Measurements from ENCODE around the gene KIAA1328.

DNA sequence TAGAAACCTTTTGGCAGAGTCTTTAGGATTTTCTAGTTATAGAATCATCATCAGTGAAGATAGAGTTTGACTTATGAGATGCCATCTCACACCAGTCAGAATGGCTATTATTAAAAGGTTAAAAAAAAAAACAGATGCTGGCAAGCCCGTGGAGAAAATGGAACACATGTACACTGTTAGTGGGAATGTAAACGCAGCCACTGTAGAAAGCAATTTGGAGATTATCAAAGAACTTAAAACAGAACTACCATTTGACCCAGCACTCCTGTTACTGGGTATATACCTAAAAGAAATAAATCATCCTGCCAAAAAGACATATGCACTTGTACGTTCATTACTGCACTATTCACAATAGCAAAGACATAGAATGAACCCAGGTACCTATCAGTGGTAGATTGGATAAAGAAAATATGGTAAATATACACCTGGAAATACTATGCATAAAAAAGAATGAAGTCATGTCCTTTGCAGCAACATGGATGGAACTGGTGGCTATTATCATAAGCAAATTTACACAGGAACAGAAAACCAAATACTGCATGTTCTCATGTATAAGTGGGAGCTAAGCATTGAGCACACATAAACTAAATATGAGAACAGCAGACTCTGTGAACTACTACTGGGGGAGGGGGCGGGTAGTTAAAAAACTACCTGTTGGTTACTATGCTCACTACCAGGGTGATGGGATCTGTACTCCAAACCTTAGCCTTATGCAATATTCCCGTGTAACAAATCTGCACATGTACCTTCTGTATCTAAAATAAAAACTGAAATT is 279.0 kb downstream of the KIAA1328 start:
- no peak for TF ChIP-seq POLR2A (IDR thresholded peaks at IDR 0.05)
- TF ChIP-seq, protein P1, sequence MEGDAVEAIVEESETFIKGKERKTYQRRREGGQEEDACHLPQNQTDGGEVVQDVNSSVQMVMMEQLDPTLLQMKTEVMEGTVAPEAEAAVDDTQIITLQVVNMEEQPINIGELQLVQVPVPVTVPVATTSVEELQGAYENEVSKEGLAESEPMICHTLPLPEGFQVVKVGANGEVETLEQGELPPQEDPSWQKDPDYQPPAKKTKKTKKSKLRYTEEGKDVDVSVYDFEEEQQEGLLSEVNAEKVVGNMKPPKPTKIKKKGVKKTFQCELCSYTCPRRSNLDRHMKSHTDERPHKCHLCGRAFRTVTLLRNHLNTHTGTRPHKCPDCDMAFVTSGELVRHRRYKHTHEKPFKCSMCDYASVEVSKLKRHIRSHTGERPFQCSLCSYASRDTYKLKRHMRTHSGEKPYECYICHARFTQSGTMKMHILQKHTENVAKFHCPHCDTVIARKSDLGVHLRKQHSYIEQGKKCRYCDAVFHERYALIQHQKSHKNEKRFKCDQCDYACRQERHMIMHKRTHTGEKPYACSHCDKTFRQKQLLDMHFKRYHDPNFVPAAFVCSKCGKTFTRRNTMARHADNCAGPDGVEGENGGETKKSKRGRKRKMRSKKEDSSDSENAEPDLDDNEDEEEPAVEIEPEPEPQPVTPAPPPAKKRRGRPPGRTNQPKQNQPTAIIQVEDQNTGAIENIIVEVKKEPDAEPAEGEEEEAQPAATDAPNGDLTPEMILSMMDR (IDR thresholded peaks at IDR 0.05): no peak
